Measurements from ENCODE around the gene CAMK1D. TPM values are rescaled to one million over a fixed set of nuclear protein-coding genes. Genes with fewer than 3 reads are reported as not detected.
"Not testable (repeated sequence)": the region's sequence is repeated elsewhere in the genome, so short reads cannot be mapped to it uniquely, and the experiment has no call there.

CAMK1D gene
- 0.64 and 1.4 TPM in 2 replicates for total RNA-seq

DNA sequence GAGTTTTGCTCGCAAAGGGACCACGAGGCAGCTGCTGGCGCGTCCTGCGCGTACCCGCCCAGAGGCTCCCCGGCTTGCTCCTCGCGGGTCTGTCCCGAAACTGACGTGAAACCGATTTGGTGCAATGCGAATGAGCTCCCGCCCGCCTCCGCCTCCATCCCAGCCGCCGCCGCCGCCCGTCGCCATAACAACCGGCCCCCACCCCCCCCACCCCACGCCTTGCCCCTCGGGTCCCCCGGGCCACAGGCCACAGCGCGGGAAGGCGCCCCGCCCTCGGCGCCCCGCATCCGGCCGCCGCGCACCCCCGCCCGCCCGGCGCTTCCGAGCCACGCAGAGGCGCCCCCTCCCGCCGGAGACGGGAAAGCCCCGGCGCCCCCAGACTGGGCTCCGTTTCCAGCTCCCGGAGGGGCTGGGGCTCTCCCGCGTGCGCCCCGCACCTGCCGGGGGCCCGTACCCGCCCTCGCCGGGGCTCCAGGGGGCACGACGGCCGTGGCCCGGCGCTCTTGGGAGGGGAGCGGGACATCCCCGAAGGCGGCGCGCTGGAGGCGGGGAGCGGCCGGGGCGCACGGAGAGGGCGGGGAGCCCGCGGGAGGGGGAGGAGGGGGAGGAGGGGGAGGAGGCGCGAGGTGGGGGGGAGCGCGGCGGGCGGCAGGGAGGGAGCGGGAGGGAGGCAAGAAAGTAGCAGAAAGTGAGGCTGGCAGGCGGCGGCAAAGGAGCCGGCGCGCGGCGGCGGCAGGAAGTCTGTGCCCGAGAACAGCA lies at the start of gene CAMK1D:
CAMK1D (plus strand) TSS at position 678 of the 759 bp plus-strand sequence.
- peak in 1 of 2 donors; percentile 57 for DNase-seq (ENCODE audit: low read depth in 2 of 2)

DNA sequence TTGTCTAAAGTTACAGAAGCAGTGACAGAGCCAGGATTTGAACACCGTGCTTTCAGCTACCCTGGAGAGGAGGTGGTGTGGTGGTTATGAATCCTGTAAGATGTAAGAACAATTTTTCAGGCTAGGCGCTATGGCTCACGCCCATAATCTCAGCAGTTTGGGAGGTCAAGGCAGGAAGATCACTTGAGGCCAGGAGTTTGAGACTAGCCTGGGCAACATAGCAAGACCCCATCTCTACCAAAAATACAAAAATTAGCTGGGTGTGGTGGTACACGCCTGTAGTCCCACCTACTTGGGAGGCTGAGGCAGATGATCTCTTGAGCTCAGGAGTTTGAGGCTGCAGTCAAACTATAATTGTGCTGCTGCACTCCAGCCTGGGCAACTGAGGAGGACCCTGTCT lies 48.3 kb upstream of the CAMK1D start:
- DNase-seq (ENCODE audit: low read depth in 2 of 2): not testable (repeated sequence)

GRCh38 chr10:12308057-12308456 lies 41.3 kb upstream of the CAMK1D start:
- DNase-seq (ENCODE audit: low read depth in 2 of 2): no peak

DNA sequence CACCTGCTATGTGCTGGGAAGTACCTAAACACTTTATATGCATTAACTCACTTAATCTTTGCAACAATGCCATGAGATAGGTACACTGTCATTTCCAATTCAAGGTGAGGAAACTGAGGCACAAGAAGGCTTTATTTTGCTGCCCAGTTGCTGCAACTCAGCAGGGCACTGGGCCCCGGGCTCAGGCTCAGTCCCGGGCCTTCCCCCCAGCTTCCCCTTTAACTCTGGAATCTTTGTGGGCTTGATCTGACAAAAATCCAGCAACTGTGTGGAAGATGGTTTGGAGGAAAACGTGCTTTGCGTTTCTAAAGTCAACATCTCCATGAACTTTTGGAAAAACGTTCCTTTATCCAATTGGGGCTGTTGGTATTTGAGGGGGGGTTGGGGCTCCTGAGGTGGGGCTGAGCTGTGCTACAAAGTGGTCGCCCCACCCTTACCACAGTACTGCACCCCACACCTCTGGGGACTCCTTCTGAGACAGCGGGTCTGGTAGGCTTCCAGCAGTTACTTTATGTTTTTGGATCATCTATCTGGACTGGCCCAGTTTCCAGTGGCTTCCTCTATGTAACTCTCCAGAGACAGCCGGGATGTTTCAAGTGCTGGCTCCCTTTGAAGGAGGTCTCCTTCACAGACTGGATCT lies 40.5 kb upstream of the CAMK1D start:
- DNase-seq (ENCODE audit: low read depth in 2 of 2): no peak

DNA sequence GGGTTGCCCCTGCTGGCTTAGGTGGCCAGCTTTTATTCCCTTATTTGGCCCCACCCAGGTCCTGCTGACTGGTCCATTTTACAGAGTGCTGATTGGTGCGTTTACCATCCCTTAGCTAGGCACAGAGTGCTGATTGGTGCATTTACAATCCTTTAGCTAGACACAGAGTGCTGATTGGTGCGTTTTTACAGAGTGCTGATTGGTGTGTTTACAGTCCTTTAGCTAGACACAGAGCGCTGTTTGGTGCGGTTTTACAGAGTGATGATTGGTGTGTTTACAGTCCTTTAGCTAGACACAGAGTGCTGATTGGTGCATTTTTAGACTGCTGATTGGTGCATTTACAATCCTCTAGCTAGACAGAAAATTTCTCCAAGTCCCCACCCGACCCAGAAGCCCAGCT lies 39.6 kb upstream of the CAMK1D start:
- DNase-seq (ENCODE audit: low read depth in 2 of 2): not testable (repeated sequence)

DNA sequence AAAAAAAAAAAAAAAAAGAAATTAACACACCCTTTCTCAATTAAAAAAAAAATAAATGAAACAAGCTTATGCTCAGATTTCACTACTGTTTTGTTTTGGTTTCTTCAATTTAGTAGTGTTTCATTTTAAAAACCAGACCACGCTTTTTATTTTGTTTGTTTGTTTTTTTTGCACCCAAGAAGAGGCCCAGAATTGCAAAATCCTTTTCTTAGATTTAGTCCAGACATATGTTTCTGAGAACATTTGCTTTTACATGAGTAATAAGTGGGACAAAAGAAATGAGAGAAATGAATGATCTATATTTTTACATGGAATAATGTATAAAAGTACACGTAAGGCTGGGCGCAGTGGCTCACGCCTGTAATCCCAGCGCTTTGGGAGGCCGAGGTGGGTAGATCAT lies 34.5 kb upstream of the CAMK1D start:
- no peak for DNase-seq (ENCODE audit: low read depth in 2 of 2)

- DNase-seq (ENCODE audit: low read depth in 2 of 2): no peak
Observed at GRCh38 chr10:12319076-12319475, 30.3 kb upstream of the CAMK1D start.

- no peak for DNase-seq (ENCODE audit: low read depth in 2 of 2)
Observed at GRCh38 chr10:12320892-12321291, 28.5 kb upstream of the CAMK1D start.

GRCh38 chr10:12321641-12322040 lies 27.7 kb upstream of the CAMK1D start:
- DNase-seq (ENCODE audit: low read depth in 2 of 2): no peak

- DNase-seq (ENCODE audit: low read depth in 2 of 2): no peak
Observed at GRCh38 chr10:12322583-12323131, 26.7 kb upstream of the CAMK1D start.

- DNase-seq (ENCODE audit: low read depth in 2 of 2): no peak
Observed at GRCh38 chr10:12324530-12324929, 24.8 kb upstream of the CAMK1D start.

DNA sequence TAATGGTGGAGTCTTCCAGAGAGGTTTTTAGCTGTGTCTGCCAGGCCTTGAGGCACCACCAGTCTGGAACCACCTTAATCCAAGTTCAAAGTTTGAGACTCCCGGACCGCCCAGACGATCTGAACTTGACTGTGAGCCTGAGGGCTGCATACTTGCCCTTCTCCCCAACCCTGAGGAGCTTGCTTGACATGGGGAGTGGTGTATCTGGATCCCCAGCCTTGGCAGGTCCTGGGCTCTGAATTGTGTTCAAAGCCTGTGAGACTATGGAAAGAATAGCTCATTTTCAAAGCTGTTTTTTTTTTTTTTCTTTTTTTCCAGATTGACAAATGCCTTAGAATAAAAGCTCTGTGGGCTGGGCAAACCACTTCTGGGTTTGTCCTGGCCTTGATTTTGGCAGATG lies 22.3 kb upstream of the CAMK1D start:
- no peak for DNase-seq (ENCODE audit: low read depth in 2 of 2)

- no peak for DNase-seq (ENCODE audit: low read depth in 2 of 2)
Observed at GRCh38 chr10:12327476-12327875, 21.9 kb upstream of the CAMK1D start.

- DNase-seq (ENCODE audit: low read depth in 2 of 2): not testable (repeated sequence)
Observed at GRCh38 chr10:12328312-12328711, 21.0 kb upstream of the CAMK1D start.

DNA sequence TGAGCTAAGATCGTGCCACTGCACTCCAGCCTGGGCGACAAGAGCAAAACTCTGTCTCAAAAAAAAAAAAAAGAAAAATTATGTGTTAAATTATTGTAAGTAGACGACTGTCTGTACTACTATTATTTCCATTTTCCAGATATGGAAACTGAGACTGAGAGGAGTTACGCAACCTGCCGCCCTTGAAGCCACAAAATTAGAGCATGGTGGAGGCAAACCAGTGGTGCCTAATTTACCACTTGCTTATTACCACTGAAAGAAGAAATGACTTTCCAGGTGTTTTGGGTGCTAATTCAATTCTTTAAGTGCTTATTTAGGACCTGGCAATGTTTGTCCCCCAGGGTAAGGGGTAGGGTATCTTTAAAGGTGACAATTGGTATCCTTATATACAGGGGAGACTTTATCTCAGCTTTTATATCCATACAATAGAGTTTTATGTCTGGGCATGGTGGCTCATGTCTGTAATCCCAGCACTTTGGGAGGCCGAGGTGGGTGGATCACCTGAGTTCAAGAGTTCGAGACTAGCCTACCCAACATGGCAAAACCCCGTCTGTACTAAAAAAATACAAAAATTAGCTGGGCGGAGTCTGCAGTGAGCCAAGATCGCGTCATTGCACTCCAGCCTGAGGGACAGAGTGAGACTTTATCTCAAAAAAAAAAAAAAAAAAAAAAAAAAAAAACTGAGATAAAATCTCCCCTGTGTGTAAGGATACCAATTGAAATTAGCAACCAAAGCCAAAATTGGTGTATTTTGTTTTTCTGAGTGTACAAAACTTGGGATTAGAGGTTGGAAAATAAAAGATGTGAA lies 16.6 kb upstream of the CAMK1D start:
- no peak for DNase-seq (ENCODE audit: low read depth in 2 of 2)

- DNase-seq (ENCODE audit: low read depth in 2 of 2): peak; percentile 17 to 23
Observed at GRCh38 chr10:12333380-12334185, 15.8 kb upstream of the CAMK1D start.

- no peak for DNase-seq (ENCODE audit: low read depth in 2 of 2)
Observed at GRCh38 chr10:12334186-12334530, 15.2 kb upstream of the CAMK1D start.

- not testable (repeated sequence) for DNase-seq (ENCODE audit: low read depth in 2 of 2)
Observed at GRCh38 chr10:12335169-12335568, 14.2 kb upstream of the CAMK1D start.

DNA sequence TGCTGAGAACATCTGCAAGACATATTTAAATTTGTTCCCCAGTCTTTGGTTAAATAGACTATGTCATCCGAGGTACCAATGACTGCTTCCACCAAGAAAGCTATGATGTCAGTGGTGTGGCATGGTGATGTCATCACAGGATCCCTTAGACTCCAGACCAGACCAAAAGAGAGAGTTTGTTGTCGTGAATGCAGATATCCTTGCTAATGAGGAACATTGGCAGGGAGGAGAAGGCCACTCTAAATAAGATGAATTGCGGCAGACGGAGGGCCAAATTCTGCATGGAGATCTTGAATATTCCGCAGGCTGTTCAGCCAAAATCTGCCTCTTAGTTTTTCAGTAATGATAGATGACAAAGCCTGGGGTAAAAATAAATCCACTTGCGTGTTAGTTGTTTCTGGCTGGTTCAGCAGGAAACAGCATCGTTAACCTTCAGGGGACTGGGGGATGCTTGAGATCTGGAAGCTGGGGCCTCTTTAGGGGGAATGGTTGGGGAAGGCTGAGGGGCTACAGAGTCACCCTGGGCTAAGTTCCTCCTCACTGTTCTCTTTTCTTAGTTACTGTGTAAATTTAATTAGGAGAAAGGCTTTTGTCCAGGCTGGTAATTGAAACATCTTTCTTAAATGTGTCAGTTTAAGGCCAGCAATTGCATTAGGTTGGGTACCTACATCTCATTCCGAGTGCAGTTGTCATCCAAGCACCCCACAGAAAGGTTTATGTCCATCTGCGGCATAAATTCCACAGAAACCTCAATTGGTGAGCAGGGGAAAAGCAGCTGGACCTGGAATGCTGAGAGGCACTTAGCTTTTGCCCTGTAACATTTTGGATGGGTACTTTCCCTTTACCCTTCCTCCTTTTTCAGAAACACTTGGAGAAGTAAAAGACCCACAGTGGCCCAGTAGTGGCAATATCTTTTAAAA lies 11.6 kb upstream of the CAMK1D start:
- DNase-seq (ENCODE audit: low read depth in 2 of 2): no peak

- no peak for DNase-seq (ENCODE audit: low read depth in 2 of 2)
Observed at GRCh38 chr10:12338981-12339380, 10.4 kb upstream of the CAMK1D start.
